HEK293T (cell line): Measurements from ENCODE around the gene DNMT3L.

Experiments used
- CTCF ChIA-PET: fragments of 350-600 bp; formaldehyde crosslinking; extraction: SDS; loops from one replicate; lab custom pipeline; 2021; ENCODE audit warnings: antibody characterized with exemption, inconsistent platforms; lab: Yijun Ruan, JAX
- POLR2A ChIA-PET: fragments of 350-600 bp; formaldehyde crosslinking; extraction: SDS; loops from one replicate; lab custom pipeline; 2020; ENCODE audit warnings: antibody characterized with exemption, inconsistent platforms; lab: Yijun Ruan, JAX
- DNase-seq: peaks from one replicate; pipeline ENCODE4 v3.0.0; 2012; ENCODE audit warnings: mixed read lengths; ENCODE audit errors: extremely low spot score
- ARNT ChIP-seq: fragments of 450-650 bp; IDR thresholded peaks from 2 replicates; pipeline ENCODE4 v1.6.1; 2017; ENCODE audit warnings: mild to moderate bottlenecking
- BHLHE40 ChIP-seq: fragments of 450-650 bp; IDR thresholded peaks from 2 replicates; pipeline ENCODE4 v1.6.1; 2016; ENCODE audit warnings: mild to moderate bottlenecking, moderate library complexity, borderline replicate concordance
- CTBP1 ChIP-seq: fragments of 450-650 bp; IDR thresholded peaks from 2 replicates; pipeline ENCODE4 v1.6.1; 2016; ENCODE audit warnings: borderline replicate concordance
- ELF4 ChIP-seq: fragments of 450-650 bp; IDR thresholded peaks from 2 replicates; pipeline ENCODE4 v1.6.1; 2017; ENCODE audit warnings: antibody characterized with exemption
- FOXA1 ChIP-seq: fragments of 450-650 bp; IDR thresholded peaks from 2 replicates; pipeline ENCODE4 v1.6.1; 2016; ENCODE audit warnings: mild to moderate bottlenecking
- FOXK2 ChIP-seq: fragments of 450-650 bp; IDR thresholded peaks from 2 replicates; pipeline ENCODE4 v1.6.1; 2016; ENCODE audit warnings: mild to moderate bottlenecking
- FOXM1 ChIP-seq: fragments of 450-650 bp; IDR thresholded peaks from 2 replicates; pipeline ENCODE4 v1.6.1; 2017; ENCODE audit warnings: mild to moderate bottlenecking, borderline replicate concordance
- HDGF ChIP-seq: fragments of 450-650 bp; IDR thresholded peaks from 2 replicates; pipeline ENCODE4 v1.6.1; 2017; ENCODE audit warnings: antibody characterized with exemption, borderline replicate concordance
- L3MBTL2 ChIP-seq: fragments of 450-650 bp; conservative IDR thresholded peaks from 2 replicates; pipeline ENCODE4 v1.6.1; 2016; ENCODE audit warnings: mild to moderate bottlenecking
- LEF1 ChIP-seq: fragments of 450-650 bp; IDR thresholded peaks from 2 replicates; pipeline ENCODE4 v1.6.1; 2017; ENCODE audit warnings: mild to moderate bottlenecking, borderline replicate concordance
- NFRKB ChIP-seq: fragments of 450-650 bp; IDR thresholded peaks from 2 replicates; pipeline ENCODE4 v1.6.1; 2016; ENCODE audit warnings: mild to moderate bottlenecking, moderate library complexity
- PKNOX1 ChIP-seq: fragments of 450-650 bp; IDR thresholded peaks from 2 replicates; pipeline ENCODE4 v1.6.1; 2016
- SP1 ChIP-seq: fragments of 450-650 bp; IDR thresholded peaks from 2 replicates; pipeline ENCODE4 v1.6.1; 2017
- SUZ12 ChIP-seq: fragments of 450-650 bp; IDR thresholded peaks from 2 replicates; pipeline ENCODE4 v1.6.1; 2016; ENCODE audit warnings: mild to moderate bottlenecking
- TARDBP ChIP-seq: fragments of 450-650 bp; IDR thresholded peaks from 2 replicates; pipeline ENCODE4 v1.6.1; 2016
- ZNF384 ChIP-seq: fragments of 450-650 bp; IDR thresholded peaks from 2 replicates; pipeline ENCODE4 v1.6.1; 2016

The DNMT3L gene

GRCh38 chr21:44269090-44269489, 7.4 kb upstream of the DNMT3L start:
- ChIA-PET POLR2A (no interaction called here), CTCF (no interaction called here)

GRCh38 chr21:44267655-44268142, 6.0 kb upstream of the DNMT3L start:
- CTCF ChIA-PET: interaction anchor here (0.6 to 0.8 kb wide), 2 partner anchors 8 to 32 kb away, joined by 3 read pairs; no protein-coding TSS in a partner anchor
- TF ChIP-seq HDGF (no peak), FOXM1 (no peak), NFRKB (no peak), L3MBTL2 (no peak), BHLHE40 (no peak), PKNOX1 (no peak), LEF1 (no peak), SP1 (no peak), FOXA1 (no peak), ELF4 (no peak), FOXK2 (no peak), ZNF384 (no peak), SUZ12 (no peak), TARDBP (no peak), ARNT (no peak), CTBP1 (no peak)
- POLR2A ChIA-PET: no interaction called here

More at GRCh38 chr21:44269090-44269489, 7.4 kb upstream of the DNMT3L start:
- no peak for TF ChIP-seq TARDBP
- TF ChIP-seq SUZ12: no peak
- TF ChIP-seq CTBP1: no peak
- no peak for TF ChIP-seq ARNT
- TF ChIP-seq PKNOX1: peak; percentile 8; the same call in 1 of the 2 replicates
- DNase-seq: no peak

GRCh38 chr21:44265734-44266270, 4.1 kb upstream of the DNMT3L start:
- CTCF ChIA-PET: no interaction called here
- POLR2A ChIA-PET: no interaction called here
- TF ChIP-seq NFRKB (no peak), ELF4 (no peak), L3MBTL2 (no peak), LEF1 (no peak), CTBP1 (no peak), SP1 (no peak), TARDBP (no peak), ARNT (no peak)

More at GRCh38 chr21:44267655-44268142, 6.0 kb upstream of the DNMT3L start:
- DNase-seq: no peak

GRCh38 chr21:44263768-44264167, 2.1 kb upstream of the DNMT3L start:
- CTCF ChIA-PET: no interaction called here
- DNase-seq: no peak
- TF ChIP-seq ELF4 (no peak), HDGF (no peak), TARDBP (no peak), FOXK2 (no peak), LEF1 (no peak), BHLHE40 (no peak), FOXM1 (no peak), SP1 (no peak), FOXA1 (no peak)
- POLR2A ChIA-PET: no interaction called here

More at GRCh38 chr21:44265734-44266270, 4.1 kb upstream of the DNMT3L start:
- no peak for DNase-seq

- POLR2A ChIA-PET: no interaction called here
- CTCF ChIA-PET: no interaction called here
- DNase-seq: no peak
- TF ChIP-seq FOXM1 (no peak), HDGF (no peak), SP1 (no peak), ARNT (no peak), NFRKB (no peak), ZNF384 (no peak), ELF4 (no peak), LEF1 (no peak), CTBP1 (no peak), FOXA1 (no peak), BHLHE40 (no peak), TARDBP (no peak), L3MBTL2 (no peak), PKNOX1 (no peak), FOXK2 (no peak)
Observed at GRCh38 chr21:44263221-44263760, 1.6 kb upstream of the DNMT3L start.

GRCh38 chr21:44262338-44263056, 800 bp upstream of the DNMT3L start:
- TF ChIP-seq CTBP1 (no peak), NFRKB (no peak), FOXA1 (no peak), ZNF384 (no peak), ELF4 (no peak), HDGF (no peak), SUZ12 (no peak), PKNOX1 (no peak), L3MBTL2 (no peak), SP1 (no peak)
- DNase-seq: no peak
- ChIA-PET POLR2A (no interaction called here), CTCF (no interaction called here)
